GM12878 (cell line): Measurements from ENCODE around the gene SUPT3H. TPM values are rescaled to one million over a fixed set of nuclear protein-coding genes. Genes with fewer than 3 reads are reported as not detected.

Experiments
- ATAC-seq: fragments of 200-7000 bp; cut with Tn5 transposase; 3 replicates; pipeline ENCODE4 v1.9.1; 2020; ENCODE audit warnings: mild to moderate bottlenecking, moderate library complexity
- BruUV-seq: library from RNA; stranded (reverse); fragments of 400-500 nt; replicated peaks from 2 replicates; lab custom pipeline; 2021; lab: Mats Ljungman, UMichigan
- CTCF ChIA-PET: fragments of 300-600 bp; sonication (Branson Sonifier 250); formaldehyde crosslinking; extraction: SDS; loops from one replicate; lab custom pipeline; 2021; ENCODE audit warnings: inconsistent platforms; lab: Yijun Ruan, JAX
- POLR2A ChIA-PET: fragments of 350-600 bp; formaldehyde crosslinking; extraction: SDS; loops from one replicate; lab custom pipeline; 2021; ENCODE audit warnings: inconsistent platforms; lab: Charles Lee
- RAD21 ChIA-PET: fragments of 300-600 bp; sonication (Branson Sonifier 250); formaldehyde crosslinking; loops from one replicate; lab custom pipeline; 2023; ENCODE audit warnings: antibody characterized with exemption; ENCODE audit not compliant: unreplicated experiment; lab: Charles Lee
- SMC1A ChIA-PET: fragments of 300-600 bp; sonication (Branson Sonifier 250); formaldehyde crosslinking; loops from one replicate; lab custom pipeline; 2023; ENCODE audit not compliant: unreplicated experiment, uncharacterized antibody; lab: Charles Lee
- DNase-seq: peaks from one replicate; pipeline ENCODE4 v3.0.0-alpha.2; 2011; ENCODE audit warnings: low read depth, low spot score
- FAIRE-seq: peaks from 3 replicates; lab custom pipeline; 2011; peaks lifted over from hg19 to GRCh38; lab: Jason Lieb, UNC
- H2AFZ ChIP-seq: 2 replicates; pipeline ENCODE4 v1.6.0; 2011; ENCODE audit warnings: low read depth, low read length, control low read depth; ENCODE audit not compliant: control insufficient read depth
- H3K27ac ChIP-seq: 2 replicates; pipeline ENCODE4 v1.5.1; 2011; ENCODE audit warnings: control low read depth; ENCODE audit not compliant: control insufficient read depth, insufficient read depth
- H3K27me3 ChIP-seq, 2 experiments: replicated peaks in 1 of 2; 2 replicates each; pipeline versions ENCODE4 v1.6.0 to v1.6.1; 2011; ENCODE audit warnings: low read length in 1 of 2; ENCODE audit not compliant: control insufficient read depth in 2 of 2, insufficient read depth in 2 of 2
- H3K36me3 ChIP-seq, 2 experiments: 2 replicates each; pipeline ENCODE4 v1.5.1; 2011; ENCODE audit warnings: low read length in 1 of 2; ENCODE audit not compliant: control insufficient read depth in 2 of 2, insufficient read depth in 2 of 2
- H3K4me1 ChIP-seq: 2 replicates; pipeline ENCODE4 v1.6.1; 2011; ENCODE audit warnings: mild to moderate bottlenecking, low read length, moderate library complexity, mixed read lengths; ENCODE audit not compliant: control insufficient read depth, insufficient read depth
- H3K4me2 ChIP-seq: 2 replicates; pipeline ENCODE4 v1.6.0; 2011; ENCODE audit warnings: control low read depth; ENCODE audit not compliant: control insufficient read depth, insufficient read depth
- H3K4me3 ChIP-seq: fragments of 200-600 bp; sonication (generic); 2 replicates; pipeline ENCODE4 v1.5.1; 2016
- H3K79me2 ChIP-seq: 2 replicates; pipeline ENCODE4 v1.6.0; 2011; ENCODE audit warnings: low read length; ENCODE audit not compliant: control insufficient read depth, insufficient read depth
- H3K9ac ChIP-seq: 2 replicates; pipeline ENCODE4 v1.8.0; 2011; ENCODE audit warnings: low read length, control low read depth, mixed read lengths; ENCODE audit not compliant: control insufficient read depth, insufficient read depth
- H3K9me3 ChIP-seq: replicated peaks from 3 replicates; pipeline ENCODE4 v1.5.1; 2011; ENCODE audit warnings: mild to moderate bottlenecking, low read length; ENCODE audit not compliant: control insufficient read depth, insufficient read depth
- H4K20me1 ChIP-seq: 2 replicates; pipeline ENCODE4 v1.6.0; 2011; ENCODE audit not compliant: control insufficient read depth, insufficient read depth
- BCL3 ChIP-seq: IDR thresholded peaks from 2 replicates; pipeline ENCODE4 v1.6.1; 2011; ENCODE audit warnings: borderline replicate concordance, low read depth, mild to moderate bottlenecking, moderate library complexity, low read length; ENCODE audit not compliant: insufficient read depth, poor library complexity, severe bottlenecking
- MLLT1 ChIP-seq: fragments of 450-650 bp; IDR thresholded peaks from 2 replicates; pipeline ENCODE4 v1.6.1; 2016; ENCODE audit warnings: mild to moderate bottlenecking
- MTA3 ChIP-seq: IDR thresholded peaks from 2 replicates; pipeline ENCODE4 v1.6.1; 2012; ENCODE audit warnings: low read length, inconsistent platforms, borderline replicate concordance
- POU2F2 ChIP-seq: IDR thresholded peaks from 3 replicates; pipeline ENCODE4 v1.6.1; 2011; ENCODE audit warnings: low read depth, mild to moderate bottlenecking, low read length, borderline replicate concordance
- RUNX3 ChIP-seq: IDR thresholded peaks from 2 replicates; pipeline ENCODE4 v1.6.1; 2012; ENCODE audit warnings: low read length, inconsistent platforms
- ZNF384 ChIP-seq: IDR thresholded peaks from 2 replicates; pipeline ENCODE4 v1.6.1; 2012; ENCODE audit warnings: low read depth, mild to moderate bottlenecking, low read length, improper control_type of control experiment, borderline replicate concordance
- WGBS: methylation state at CpG from one replicate; pipeline ENCODE4 v1.1.6; 2016; ENCODE audit warnings: low lambda C conversion rate; ENCODE audit not compliant: insufficient replicate concordance, insufficient coverage; ENCODE audit errors: missing lambda C conversion rate; 5-methylcytosine and 5-hydroxymethylcytosine counted together
- in situ Hi-C: fragments of 300-500 bp; cut with MboI; formaldehyde crosslinking; loops from 9 replicates; pipeline ENCODE4 v1.14.3; 2018; ENCODE audit warnings: mixed read lengths
- intact Hi-C: fragments of 100-400 bp; cut with micrococcal nuclease; formaldehyde crosslinking; loops from one replicate; pipeline ENCODE4 v1.14.2; 2022; ENCODE audit not compliant: unreplicated experiment
- polyA plus RNA-seq, 11 experiments: library from polyadenylated mRNA; depleted of rRNA in 4 of 11; unstranded in 6 of 11; stranded (reverse) in 5 of 11; fragments of >200 nt; fragmentation: Nextera tagmentation in 4 of 11; fragmentation: Illumina TruSeq in 1 of 11; extraction: Ambion mirVana in 4 of 11; extraction: Trizol in 1 of 11; gene quantifications; 1 replicate in 1 of 11; 2 replicates in 10 of 11; pipeline versions ENCODE4 v1.2.1 to v1.2.3, GENCODE V29; 2011 to 2016; ENCODE audit warnings: inconsistent platforms in 2 of 11, missing spikeins in 2 of 11, low read depth in 1 of 11
- total RNA-seq, 4 experiments: library from RNA; depleted of rRNA in 3 of 4; stranded (reverse); fragments of >200 nt in 3 of 4; fragmentation: Illumina TruSeq in 1 of 4; extraction: Trizol in 1 of 4; gene quantifications; 2 replicates each; pipeline versions ENCODE4 v1.2.1 to v1.2.3, GENCODE V29; 2013 to 2021

Gene SUPT3H
- total and polyA plus RNA-seq, 10 of the 15 experiments (the other 5 are each of a cell fraction or from before 2014, with no cell fraction given) = 0.51 to 3.7 (median 2.0) TPM

- BruUV-seq = no TSS peak
- Histone ChIP-seq H3K4me1 (no peaks in the 10 kb centered on the region), H3K9me3 (no peaks in the 10 kb centered on the region; the same call in 2 of the 3 replicates), H3K36me3 (no peaks in the 10 kb centered on the region), H3K27me3 (no peaks in the 10 kb centered on the region), H3K4me3 (no peak overlapping the region), H3K79me2 (no peaks in the 10 kb centered on the region), H3K4me2 (no peak overlapping the region), H4K20me1 (no peaks in the 10 kb centered on the region), H3K27ac (no peak overlapping the region), H3K9ac (no peak overlapping the region), H2AFZ (no peak overlapping the region)
- DNase-seq (no peak), ATAC-seq (no peak), FAIRE-seq (no peak)
- ChIA-PET POLR2A (no interaction called here), RAD21 (no interaction called here), SMC1A (interaction anchor here (2.1 kb wide), 1 partner anchor 184 kb away, joined by 5 read pairs; no protein-coding TSS in a partner anchor), CTCF (interaction anchor here (0.6 to 1.1 kb wide), 2 partner anchors 9 to 681 kb away, joined by 3 read pairs; no protein-coding TSS in a partner anchor)
- in situ Hi-C loops = no loop called here
- intact Hi-C loops = no loop called here
- 30% methylated on average over 2 of the region's 2 CpGs for WGBS
- TF ChIP-seq MLLT1 = no peak
- TF ChIP-seq POU2F2 = no peak
- no peak for TF ChIP-seq RUNX3
- TF ChIP-seq ZNF384 = no peak
- TF ChIP-seq MTA3 = no peak
- no peak for TF ChIP-seq BCL3
Measured at GRCh38 chr6:45052325-45052724, 325.4 kb downstream of the SUPT3H start.
